HEK293T (cell line): ENCODE data around the gene KRT32.

Source experiments
- CTCF ChIA-PET: fragments of 350-600 bp; formaldehyde crosslinking; extraction: SDS; loops from one replicate; lab custom pipeline; 2021; ENCODE audit warnings: antibody characterized with exemption, inconsistent platforms; lab: Yijun Ruan, JAX
- POLR2A ChIA-PET: fragments of 350-600 bp; formaldehyde crosslinking; extraction: SDS; loops from one replicate; lab custom pipeline; 2020; ENCODE audit warnings: antibody characterized with exemption, inconsistent platforms; lab: Yijun Ruan, JAX
- DNase-seq: peaks from one replicate; pipeline ENCODE4 v3.0.0; 2012; ENCODE audit warnings: mixed read lengths; ENCODE audit errors: extremely low spot score
- ARNT ChIP-seq: fragments of 450-650 bp; IDR thresholded peaks from 2 replicates; pipeline ENCODE4 v1.6.1; 2017; ENCODE audit warnings: mild to moderate bottlenecking
- BHLHE40 ChIP-seq: fragments of 450-650 bp; IDR thresholded peaks from 2 replicates; pipeline ENCODE4 v1.6.1; 2016; ENCODE audit warnings: mild to moderate bottlenecking, moderate library complexity, borderline replicate concordance
- CTBP1 ChIP-seq: fragments of 450-650 bp; IDR thresholded peaks from 2 replicates; pipeline ENCODE4 v1.6.1; 2016; ENCODE audit warnings: borderline replicate concordance
- ELF4 ChIP-seq: fragments of 450-650 bp; IDR thresholded peaks from 2 replicates; pipeline ENCODE4 v1.6.1; 2017; ENCODE audit warnings: antibody characterized with exemption
- FOXA1 ChIP-seq: fragments of 450-650 bp; IDR thresholded peaks from 2 replicates; pipeline ENCODE4 v1.6.1; 2016; ENCODE audit warnings: mild to moderate bottlenecking
- FOXK2 ChIP-seq: fragments of 450-650 bp; IDR thresholded peaks from 2 replicates; pipeline ENCODE4 v1.6.1; 2016; ENCODE audit warnings: mild to moderate bottlenecking
- FOXM1 ChIP-seq: fragments of 450-650 bp; IDR thresholded peaks from 2 replicates; pipeline ENCODE4 v1.6.1; 2017; ENCODE audit warnings: mild to moderate bottlenecking, borderline replicate concordance
- HDGF ChIP-seq: fragments of 450-650 bp; IDR thresholded peaks from 2 replicates; pipeline ENCODE4 v1.6.1; 2017; ENCODE audit warnings: antibody characterized with exemption, borderline replicate concordance
- L3MBTL2 ChIP-seq: fragments of 450-650 bp; conservative IDR thresholded peaks from 2 replicates; pipeline ENCODE4 v1.6.1; 2016; ENCODE audit warnings: mild to moderate bottlenecking
- LEF1 ChIP-seq: fragments of 450-650 bp; IDR thresholded peaks from 2 replicates; pipeline ENCODE4 v1.6.1; 2017; ENCODE audit warnings: mild to moderate bottlenecking, borderline replicate concordance
- NFRKB ChIP-seq: fragments of 450-650 bp; IDR thresholded peaks from 2 replicates; pipeline ENCODE4 v1.6.1; 2016; ENCODE audit warnings: mild to moderate bottlenecking, moderate library complexity
- SP1 ChIP-seq: fragments of 450-650 bp; IDR thresholded peaks from 2 replicates; pipeline ENCODE4 v1.6.1; 2017
- SUZ12 ChIP-seq: fragments of 450-650 bp; IDR thresholded peaks from 2 replicates; pipeline ENCODE4 v1.6.1; 2016; ENCODE audit warnings: mild to moderate bottlenecking
- TARDBP ChIP-seq: fragments of 450-650 bp; IDR thresholded peaks from 2 replicates; pipeline ENCODE4 v1.6.1; 2016
- ZNF384 ChIP-seq: fragments of 450-650 bp; IDR thresholded peaks from 2 replicates; pipeline ENCODE4 v1.6.1; 2016
- TF ChIP-seq, protein P1 (sequence below): fragments of 450-650 bp; IDR thresholded peaks from 2 replicates; pipeline ENCODE4 v1.6.1; 2016

KRT32 gene

DNA sequence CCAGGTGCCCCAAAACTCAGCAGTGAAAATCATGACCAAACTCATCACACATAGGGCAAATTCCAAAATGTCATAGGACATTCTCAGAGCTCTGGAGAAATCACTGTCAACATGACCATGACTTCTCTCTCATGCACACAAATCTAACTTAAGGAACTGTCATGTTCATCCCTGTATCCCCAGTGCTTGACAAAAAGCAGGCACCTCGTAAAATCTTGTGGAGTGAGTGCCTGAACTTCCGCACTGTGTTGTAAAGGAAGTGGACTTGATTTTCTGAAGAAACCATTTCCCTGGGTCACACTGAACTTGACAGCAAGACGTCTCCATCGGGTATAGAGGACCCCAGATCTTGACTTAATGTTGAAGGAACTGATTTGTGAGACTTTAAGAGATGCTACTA lies 45.6 kb downstream of the KRT32 start:
- ChIA-PET CTCF (no interaction called here), POLR2A (no interaction called here)
- no peak for DNase-seq
- TF ChIP-seq, protein P1, sequence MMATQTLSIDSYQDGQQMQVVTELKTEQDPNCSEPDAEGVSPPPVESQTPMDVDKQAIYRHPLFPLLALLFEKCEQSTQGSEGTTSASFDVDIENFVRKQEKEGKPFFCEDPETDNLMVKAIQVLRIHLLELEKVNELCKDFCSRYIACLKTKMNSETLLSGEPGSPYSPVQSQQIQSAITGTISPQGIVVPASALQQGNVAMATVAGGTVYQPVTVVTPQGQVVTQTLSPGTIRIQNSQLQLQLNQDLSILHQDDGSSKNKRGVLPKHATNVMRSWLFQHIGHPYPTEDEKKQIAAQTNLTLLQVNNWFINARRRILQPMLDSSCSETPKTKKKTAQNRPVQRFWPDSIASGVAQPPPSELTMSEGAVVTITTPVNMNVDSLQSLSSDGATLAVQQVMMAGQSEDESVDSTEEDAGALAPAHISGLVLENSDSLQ: no peak
- no peak for TF ChIP-seq TARDBP
- TF ChIP-seq ELF4: no peak
- no peak for TF ChIP-seq SP1
- TF ChIP-seq FOXK2: no peak
- no peak for TF ChIP-seq CTBP1
- TF ChIP-seq HDGF: no peak
- TF ChIP-seq NFRKB: no peak
- no peak for TF ChIP-seq FOXM1
- TF ChIP-seq LEF1: no peak
- no peak for TF ChIP-seq FOXA1
- TF ChIP-seq ZNF384: no peak
- TF ChIP-seq ARNT: no peak
- no peak for TF ChIP-seq L3MBTL2
- no peak for TF ChIP-seq SUZ12

GRCh38 chr17:41421116-41421515 lies 46.1 kb downstream of the KRT32 start:
- no peak for DNase-seq
- POLR2A ChIA-PET: no interaction called here
- TF ChIP-seq ARNT (no peak), LEF1 (no peak), TARDBP (no peak), NFRKB (no peak), BHLHE40 (no peak), FOXA1 (no peak), SP1 (no peak), ELF4 (no peak), HDGF (no peak)
- TF ChIP-seq, protein P1: no peak
- CTCF ChIA-PET: no interaction called here

DNA sequence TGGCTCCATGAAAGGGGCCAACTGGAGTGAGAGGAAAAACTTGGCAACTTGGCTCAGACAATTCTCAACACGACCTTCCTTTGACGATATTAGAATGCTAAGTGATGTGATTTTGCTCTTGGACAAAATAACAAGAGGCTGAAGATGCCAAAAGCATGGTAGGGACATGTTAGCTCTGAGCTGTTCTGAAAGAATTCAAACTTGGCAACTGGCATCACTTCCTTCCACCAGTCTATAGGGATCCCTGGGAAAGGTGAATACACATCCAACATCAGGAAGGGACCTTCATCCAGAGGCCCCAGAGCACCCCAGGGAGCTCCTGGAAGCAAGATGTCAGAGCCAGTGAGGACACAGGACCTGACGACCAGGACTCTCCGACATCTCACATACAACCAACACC lies 47.1 kb downstream of the KRT32 start:
- ChIA-PET POLR2A (no interaction called here), CTCF (no interaction called here)
- TF ChIP-seq BHLHE40: no peak
- TF ChIP-seq FOXK2: no peak
- no peak for TF ChIP-seq CTBP1
- no peak for TF ChIP-seq FOXA1
- no peak for TF ChIP-seq NFRKB
- no peak for TF ChIP-seq ELF4
- no peak for TF ChIP-seq SUZ12
- no peak for TF ChIP-seq FOXM1
- TF ChIP-seq, protein P1: no peak
- TF ChIP-seq LEF1: no peak
- no peak for TF ChIP-seq ZNF384
- no peak for DNase-seq

GRCh38 chr17:41419716-41420115 lies 47.5 kb downstream of the KRT32 start:
- no peak for TF ChIP-seq ELF4
- no peak for TF ChIP-seq LEF1
- no peak for TF ChIP-seq FOXK2
- no peak for TF ChIP-seq NFRKB
- no peak for TF ChIP-seq ZNF384
- TF ChIP-seq TARDBP: no peak
- no peak for TF ChIP-seq SUZ12
- TF ChIP-seq CTBP1: no peak
- TF ChIP-seq FOXA1: no peak
- TF ChIP-seq L3MBTL2: no peak
- no peak for TF ChIP-seq BHLHE40
- TF ChIP-seq SP1: no peak
- TF ChIP-seq, protein P1: no peak
- TF ChIP-seq ARNT: no peak
- no peak for TF ChIP-seq HDGF
- no peak for TF ChIP-seq FOXM1
- ChIA-PET CTCF (no interaction called here), POLR2A (no interaction called here)
- no peak for DNase-seq

DNA sequence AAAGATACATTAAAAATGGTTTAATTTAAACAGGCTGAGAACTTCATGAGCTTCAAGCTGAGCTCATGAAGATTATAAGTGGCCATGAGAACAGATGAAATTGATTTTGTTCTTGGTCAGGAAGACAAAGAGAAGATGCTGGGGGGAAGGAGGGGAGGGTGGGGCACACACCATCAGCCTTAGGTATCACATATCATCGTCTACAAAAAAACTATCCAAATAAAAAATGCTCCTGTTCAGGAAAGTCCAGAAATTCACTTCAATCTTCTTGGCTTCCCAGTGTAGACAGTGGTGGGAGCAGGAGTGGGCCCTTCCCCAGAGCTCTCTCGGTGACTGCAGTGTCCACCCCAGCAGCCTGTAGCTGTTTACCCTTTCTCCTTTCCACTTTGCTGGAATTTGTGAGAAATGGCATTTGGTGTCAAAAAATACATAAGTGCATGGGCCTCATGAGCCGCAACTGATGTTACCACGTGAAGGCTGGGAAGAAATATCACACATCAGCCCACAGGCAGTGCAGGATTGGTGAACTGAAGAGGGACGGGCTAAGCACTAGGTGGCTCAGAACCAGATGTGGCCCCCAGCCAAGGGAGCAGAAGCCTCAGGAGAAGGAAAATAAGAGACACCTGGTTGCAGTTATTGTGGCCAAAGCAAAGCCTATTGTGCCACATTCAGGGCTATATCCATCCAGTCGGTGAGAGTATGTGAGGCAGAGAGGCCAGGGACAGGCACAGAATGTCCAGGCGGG lies 48.9 kb downstream of the KRT32 start:
- ChIA-PET POLR2A (no interaction called here), CTCF (interaction anchor here (0.6 to 2.2 kb wide), 4 partner anchors 12 to 666 kb away, joined by 3 to 9 read pairs (median 6); no protein-coding TSS in a partner anchor)
- no peak for TF ChIP-seq SP1
- TF ChIP-seq CTBP1: no peak
- no peak for TF ChIP-seq TARDBP
- no peak for TF ChIP-seq ZNF384
- TF ChIP-seq BHLHE40: no peak
- no peak for TF ChIP-seq FOXA1
- no peak for TF ChIP-seq L3MBTL2
- no peak for TF ChIP-seq HDGF
- TF ChIP-seq LEF1: no peak
- no peak for DNase-seq

- DNase-seq: peak; percentile 23
- no peak for TF ChIP-seq CTBP1
- TF ChIP-seq HDGF: no peak
- ChIA-PET POLR2A (no interaction called here), CTCF (interaction anchor here (0.6 to 2.2 kb wide), 4 partner anchors 11 to 667 kb away, joined by 3 to 9 read pairs (median 6); no protein-coding TSS in a partner anchor)
These were observed 49.6 kb downstream of the KRT32 start for GRCh38 chr17:41417576-41418015.
